ENCODE results near the gene EMILIN1. TPM values are rescaled to one million over a fixed set of nuclear protein-coding genes. Genes with fewer than 3 reads are reported as not detected.

Gene EMILIN1
- total RNA-seq, 2 donors from 2014 or later: 231 to 309 TPM

- H3K27me3 ChIP-seq (replicated peaks; ENCODE audit: insufficient read depth): no peaks in the 10 kb centered on the region
- no peak for ATAC-seq (ENCODE audit: insufficient number of reproducible peaks, low FRiP score, low read depth)
- no peak overlapping the region for H3K27ac ChIP-seq
- no peak overlapping the region for H3K4me3 ChIP-seq
- H3K4me1 ChIP-seq (ENCODE audit: control insufficient read depth in 1 of 2, low read depth in 2 of 2): no peaks in the 10 kb centered on the region
- H3K36me3 ChIP-seq: peaks cover 30% of the 10 kb centered on the region
- H3K9me3 ChIP-seq: no peaks in the 10 kb centered on the region
- no peak for DNase-seq (ENCODE audit: low spot score)
- TF ChIP-seq CTCF (IDR thresholded peaks at IDR 0.05): no peak
Measured at GRCh38 chr2:27060323-27060722, 18.1 kb upstream of the EMILIN1 start.

- H3K27ac ChIP-seq: no peak overlapping the region
- DNase-seq (ENCODE audit: low spot score) (no peak), ATAC-seq (ENCODE audit: insufficient number of reproducible peaks, low FRiP score, low read depth) (no peak)
- no peaks in the 10 kb centered on the region for H3K27me3 ChIP-seq (replicated peaks; ENCODE audit: insufficient read depth)
- H3K9me3 ChIP-seq: no peaks in the 10 kb centered on the region
- H3K4me1 ChIP-seq (ENCODE audit: control insufficient read depth in 1 of 2, low read depth in 2 of 2): peaks cover 9 to 23% of the 10 kb centered on the region in 2 donors
- H3K4me3 ChIP-seq: no peak overlapping the region
- H3K36me3 ChIP-seq: peaks cover 9% of the 10 kb centered on the region
- TF ChIP-seq CTCF (IDR thresholded peaks at IDR 0.05): no peak
Measured at GRCh38 chr2:27065128-27065527, 13.3 kb upstream of the EMILIN1 start.

GRCh38 chr2:27067385-27067784 is 11.0 kb upstream of the EMILIN1 start:
- peaks cover 14 to 30% of the 10 kb centered on the region in 2 donors for H3K4me1 ChIP-seq (ENCODE audit: control insufficient read depth in 1 of 2, low read depth in 2 of 2)
- ATAC-seq (ENCODE audit: insufficient number of reproducible peaks, low FRiP score, low read depth) (no peak), DNase-seq (ENCODE audit: low spot score) (no peak)
- H3K27me3 ChIP-seq (replicated peaks; ENCODE audit: insufficient read depth): no peaks in the 10 kb centered on the region
- peaks cover 9% of the 10 kb centered on the region for H3K36me3 ChIP-seq
- H3K9me3 ChIP-seq: no peaks in the 10 kb centered on the region
- TF ChIP-seq CTCF (IDR thresholded peaks at IDR 0.05): no peak
- no peak overlapping the region for H3K4me3 ChIP-seq
- no peak overlapping the region for H3K27ac ChIP-seq

GRCh38 chr2:27069436-27069835 is 9.0 kb upstream of the EMILIN1 start:
- Histone ChIP-seq H3K9me3 (no peaks in the 10 kb centered on the region), H3K36me3 (peaks cover 3% of the 10 kb centered on the region), H3K4me1 (ENCODE audit: control insufficient read depth in 1 of 2, low read depth in 2 of 2) (peaks cover 23 to 51% of the 10 kb centered on the region in 2 donors), H3K27ac (peak overlapping the region; percentile 15 to 99), H3K27me3 (replicated peaks; ENCODE audit: insufficient read depth) (no peaks in the 10 kb centered on the region), H3K4me3 (no peak overlapping the region)
- TF ChIP-seq CTCF (IDR thresholded peaks at IDR 0.05): no peak
- ATAC-seq (ENCODE audit: insufficient number of reproducible peaks, low FRiP score, low read depth): no peak
- no peak for DNase-seq (ENCODE audit: low spot score)

- H3K27ac ChIP-seq: peak overlapping the region; percentile 15 to 99
- peak overlapping the region; percentile 92 for H3K4me3 ChIP-seq
Measured at GRCh38 chr2:27069961-27070618, 8.3 kb upstream of the EMILIN1 start.

More at GRCh38 chr2:27069961-27070618, 8.3 kb upstream of the EMILIN1 start:
- no peak for TF ChIP-seq CTCF (IDR thresholded peaks at IDR 0.05)
- H3K4me1 ChIP-seq (ENCODE audit: control insufficient read depth in 1 of 2, low read depth in 2 of 2): peaks cover 28 to 57% of the 10 kb centered on the region in 2 donors
- ATAC-seq (ENCODE audit: insufficient number of reproducible peaks, low FRiP score, low read depth) (no peak), DNase-seq (ENCODE audit: low spot score) (no peak)
- no peaks in the 10 kb centered on the region for H3K9me3 ChIP-seq
- H3K36me3 ChIP-seq: peaks cover 3% of the 10 kb centered on the region
- no peaks in the 10 kb centered on the region for H3K27me3 ChIP-seq (replicated peaks; ENCODE audit: insufficient read depth)
